ENCODE data around the gene TNXB.

- TF ChIP-seq CTCF (IDR thresholded peaks at IDR 0.05) = no peak
- TF ChIP-seq POLR2AphosphoS5 (IDR thresholded peaks at IDR 0.05) = no peak
- no peak for TF ChIP-seq POLR2A (IDR thresholded peaks at IDR 0.05)
- TF ChIP-seq EP300 (IDR thresholded peaks at IDR 0.05) = no peak
Measured at GRCh38 chr6:32056254-32056653, 52.9 kb downstream of the TNXB start.
